ENCODE measurements around the gene SLC25A38. TPM values are rescaled to one million over a fixed set of nuclear protein-coding genes. Genes with fewer than 3 reads are reported as not detected.

Gene SLC25A38
- total RNA-seq, 2 experiments from 2014 or later: 43.2 to 44.7 TPM

DNA sequence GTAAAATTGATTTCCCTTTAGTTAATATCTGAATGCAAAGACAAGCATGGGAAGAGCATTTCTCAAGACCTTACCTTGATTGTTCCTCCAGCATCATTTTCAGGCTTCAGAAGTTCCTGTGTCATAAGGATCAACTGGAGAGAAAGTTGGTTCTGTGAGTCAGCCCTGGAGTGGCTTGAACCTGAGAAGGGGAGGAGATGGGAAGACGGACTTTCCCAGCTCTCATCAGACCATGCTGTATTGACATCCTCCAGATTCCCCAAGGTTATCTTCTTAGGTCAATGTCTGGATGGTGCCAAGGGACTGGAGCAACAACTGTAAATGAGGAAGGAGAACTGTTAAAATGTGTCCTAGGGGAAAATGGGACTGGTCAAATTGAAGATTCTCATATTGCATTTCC lies 44.3 kb downstream of the SLC25A38 start:
- Histone ChIP-seq H3K4me1 (ENCODE audit: insufficient read depth, low read length) (no peaks in the 10 kb centered on the region), H3K9me3 (ENCODE audit: control insufficient read depth in 1 of 2, insufficient read depth in 1 of 2, low read length in 2 of 2) (no peaks in the 10 kb centered on the region), H3K36me3 (ENCODE audit: insufficient read depth, low read length) (no peaks in the 10 kb centered on the region), H3K4me3 (ENCODE audit: low read length) (no peak overlapping the region), H3K27ac (ENCODE audit: low read depth in 1 of 2, low read length in 2 of 2) (no peak overlapping the region), H3K27me3 (ENCODE audit: control insufficient read depth in 1 of 2, insufficient read depth in 2 of 2, low read length in 2 of 2) (no peaks in the 10 kb centered on the region)
- intact Hi-C loops (cut with DNase I, micrococcal nuclease): no loop called here
- TF ChIP-seq, protein P1, sequence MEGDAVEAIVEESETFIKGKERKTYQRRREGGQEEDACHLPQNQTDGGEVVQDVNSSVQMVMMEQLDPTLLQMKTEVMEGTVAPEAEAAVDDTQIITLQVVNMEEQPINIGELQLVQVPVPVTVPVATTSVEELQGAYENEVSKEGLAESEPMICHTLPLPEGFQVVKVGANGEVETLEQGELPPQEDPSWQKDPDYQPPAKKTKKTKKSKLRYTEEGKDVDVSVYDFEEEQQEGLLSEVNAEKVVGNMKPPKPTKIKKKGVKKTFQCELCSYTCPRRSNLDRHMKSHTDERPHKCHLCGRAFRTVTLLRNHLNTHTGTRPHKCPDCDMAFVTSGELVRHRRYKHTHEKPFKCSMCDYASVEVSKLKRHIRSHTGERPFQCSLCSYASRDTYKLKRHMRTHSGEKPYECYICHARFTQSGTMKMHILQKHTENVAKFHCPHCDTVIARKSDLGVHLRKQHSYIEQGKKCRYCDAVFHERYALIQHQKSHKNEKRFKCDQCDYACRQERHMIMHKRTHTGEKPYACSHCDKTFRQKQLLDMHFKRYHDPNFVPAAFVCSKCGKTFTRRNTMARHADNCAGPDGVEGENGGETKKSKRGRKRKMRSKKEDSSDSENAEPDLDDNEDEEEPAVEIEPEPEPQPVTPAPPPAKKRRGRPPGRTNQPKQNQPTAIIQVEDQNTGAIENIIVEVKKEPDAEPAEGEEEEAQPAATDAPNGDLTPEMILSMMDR (IDR thresholded peaks at IDR 0.05): no peak
- Mint-ChIP-seq H3K4me1 (ENCODE audit: low read depth) (no peaks in the 10 kb centered on the region), H3K27me3 (peaks cover 14% of the 10 kb centered on the region), H3K27ac (no peak overlapping the region), H3K9me3 (no peaks in the 10 kb centered on the region), H3K4me3 (no peak overlapping the region), H3K36me3 (ENCODE audit: low read depth) (no peaks in the 10 kb centered on the region)
- no peak for ATAC-seq (ENCODE audit: poor library complexity)
- POLR2A ChIA-PET: no interaction called here
- CTCF ChIA-PET: no interaction called here
- DNase-seq: no peak

DNA sequence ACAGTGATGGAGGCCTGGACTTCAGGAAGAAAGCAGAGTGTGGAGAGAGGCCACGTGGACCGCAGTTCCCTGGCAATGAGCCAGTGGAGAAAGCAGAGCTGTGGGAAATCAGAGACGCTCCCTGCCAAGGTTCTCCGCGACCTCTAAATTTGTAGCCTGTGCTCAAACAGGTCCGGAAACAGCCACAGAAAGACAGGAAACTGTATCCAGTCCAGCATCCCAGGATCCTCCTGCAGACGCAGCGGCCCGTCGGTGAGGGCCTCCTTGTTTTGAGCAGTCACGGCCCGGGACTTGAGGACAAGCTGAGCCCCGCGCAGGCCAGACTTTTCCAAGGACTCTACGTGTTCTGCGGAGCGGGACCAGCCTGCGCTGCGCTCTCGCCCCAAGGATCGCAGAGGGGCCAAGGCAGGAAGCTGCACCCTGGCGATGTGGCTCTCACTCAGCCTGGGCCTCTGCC lies 45.6 kb downstream of the SLC25A38 start:
- no peaks in the 10 kb centered on the region for H3K9me3 ChIP-seq (ENCODE audit: control insufficient read depth in 1 of 2, insufficient read depth in 1 of 2, low read length in 2 of 2)
- no peaks in the 10 kb centered on the region for H3K27me3 ChIP-seq (ENCODE audit: control insufficient read depth in 1 of 2, insufficient read depth in 2 of 2, low read length in 2 of 2)
- no peaks in the 10 kb centered on the region for H3K4me1 ChIP-seq (ENCODE audit: insufficient read depth, low read length)
- Mint-ChIP-seq H3K4me3 (no peak overlapping the region), H3K36me3 (ENCODE audit: low read depth) (no peaks in the 10 kb centered on the region), H3K27me3 (peaks cover 14% of the 10 kb centered on the region), H3K27ac (no peak overlapping the region), H3K9me3 (no peaks in the 10 kb centered on the region), H3K4me1 (ENCODE audit: low read depth) (no peaks in the 10 kb centered on the region)
- TF ChIP-seq, protein P1 (IDR thresholded peaks at IDR 0.05): no peak
- CTCF ChIA-PET: interaction anchor here (1.1 kb wide), 1 partner anchor 19 kb away, joined by 4 read pairs; no protein-coding TSS in a partner anchor
- intact Hi-C loops (cut with DNase I, micrococcal nuclease): no loop called here
- POLR2A ChIA-PET: no interaction called here
- H3K27ac ChIP-seq (ENCODE audit: low read depth in 1 of 2, low read length in 2 of 2): no peak overlapping the region
- ATAC-seq (ENCODE audit: poor library complexity) (no peak), DNase-seq (no peak)
- H3K36me3 ChIP-seq (ENCODE audit: insufficient read depth, low read length): no peaks in the 10 kb centered on the region
- no peak overlapping the region for H3K4me3 ChIP-seq (ENCODE audit: low read length)

DNA sequence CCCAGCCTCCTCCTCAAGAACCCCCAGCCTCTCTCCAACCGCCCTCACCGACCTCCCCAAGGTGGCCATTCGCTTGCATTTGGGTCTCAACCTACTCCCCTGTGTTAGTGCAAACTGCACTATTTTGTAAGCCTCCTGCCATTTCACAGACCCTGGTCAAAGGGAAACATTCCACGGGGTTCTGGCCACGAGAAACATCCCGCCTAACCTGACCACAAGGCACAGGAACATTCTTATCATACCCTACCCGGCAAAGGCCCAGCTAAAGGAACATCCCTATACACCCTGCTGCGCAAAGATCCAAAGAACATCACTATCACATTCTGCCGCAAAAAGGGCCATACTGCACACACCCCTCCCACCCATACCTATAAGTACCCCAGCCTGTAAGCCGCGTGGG lies 46.3 kb downstream of the SLC25A38 start:
- H3K36me3 Mint-ChIP-seq (ENCODE audit: low read depth): no peaks in the 10 kb centered on the region
- no peak overlapping the region for H3K27ac Mint-ChIP-seq
- H3K27me3 Mint-ChIP-seq: peaks cover 14% of the 10 kb centered on the region

More for the DNA sequence above, 46.3 kb downstream of the SLC25A38 start:
- Mint-ChIP-seq H3K9me3 (no peaks in the 10 kb centered on the region), H3K4me3 (no peak overlapping the region), H3K4me1 (ENCODE audit: low read depth) (no peaks in the 10 kb centered on the region)
- Histone ChIP-seq H3K36me3 (ENCODE audit: insufficient read depth, low read length) (no peaks in the 10 kb centered on the region), H3K9me3 (ENCODE audit: control insufficient read depth in 1 of 2, insufficient read depth in 1 of 2, low read length in 2 of 2) (no peaks in the 10 kb centered on the region), H3K4me3 (ENCODE audit: low read length) (no peak overlapping the region), H3K27ac (ENCODE audit: low read depth in 1 of 2, low read length in 2 of 2) (no peak overlapping the region), H3K27me3 (ENCODE audit: control insufficient read depth in 1 of 2, insufficient read depth in 2 of 2, low read length in 2 of 2) (no peaks in the 10 kb centered on the region), H3K4me1 (ENCODE audit: insufficient read depth, low read length) (no peaks in the 10 kb centered on the region)
- TF ChIP-seq, protein P1 (IDR thresholded peaks at IDR 0.05): no peak
- ChIA-PET CTCF (interaction anchor here (1.1 kb wide), 1 partner anchor 18 kb away, joined by 4 read pairs; no protein-coding TSS in a partner anchor), POLR2A (no interaction called here)
- intact Hi-C loops (cut with DNase I, micrococcal nuclease): no loop called here
- DNase-seq: no peak
- no peak for ATAC-seq (ENCODE audit: poor library complexity)

Data from CD4-positive, alpha-beta T cell (primary cell).